ENCODE measurements around the gene BMP2K.

BMP2K gene

DNA sequence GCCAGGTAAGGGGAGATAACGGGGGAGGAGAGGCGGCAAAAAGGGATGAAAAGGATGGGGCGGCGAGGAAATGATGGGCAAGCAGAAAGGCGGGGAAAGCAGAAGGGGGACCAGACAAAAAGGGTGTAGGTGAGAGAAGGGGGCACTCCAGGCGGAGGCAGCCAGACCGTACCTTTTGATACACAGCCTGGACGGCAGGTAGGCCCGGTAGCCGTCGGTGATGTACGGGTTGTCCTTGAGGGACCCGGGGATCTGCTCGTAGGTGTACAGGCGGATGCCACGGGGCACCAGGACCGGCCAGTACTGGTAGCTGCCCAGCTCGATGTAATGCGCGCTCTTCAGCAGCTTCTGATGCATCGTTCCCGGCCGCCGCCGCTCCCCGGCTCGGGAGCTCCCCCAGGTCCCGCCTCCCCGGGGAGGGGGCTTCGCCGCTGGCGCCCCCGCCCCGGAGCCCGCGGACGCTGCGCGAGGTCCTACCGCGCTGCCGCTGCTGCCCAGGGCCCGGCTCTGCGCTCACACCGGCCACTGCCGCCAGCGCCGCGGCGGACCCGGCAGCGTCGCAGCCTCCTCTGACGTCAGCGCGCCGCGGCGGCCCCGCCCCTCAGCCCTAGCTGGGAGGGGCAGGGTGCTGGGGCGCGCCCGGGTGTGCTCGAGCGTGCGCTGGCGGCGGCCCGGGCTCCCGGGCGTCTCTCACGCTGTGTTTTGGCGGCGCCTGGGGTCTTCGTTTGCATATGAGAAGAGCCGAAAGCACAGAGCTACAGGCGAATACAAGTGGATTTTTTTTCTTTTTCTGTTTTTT is 162.9 kb downstream of the BMP2K start, which contains the start of gene PAQR3:
TSS of gene PAQR3 (minus strand) at position 571 of the 799 bp plus-strand sequence. CDS start at position 357, 214 bp downstream.
- Histone ChIP-seq H3K9ac (ENCODE audit: low read depth, low read length, poor library complexity, severe bottlenecking) (peak within 1 kb of the TSS; percentile 89), H3K79me2 (ENCODE audit: insufficient read depth, low read length) (peaks cover 53% of the 10 kb centered on the region), H3K9me3 (ENCODE audit: insufficient read depth, low read depth, low read length) (no peaks in the 10 kb centered on the region), H3K4me1 (ENCODE audit: insufficient read depth, low read length, poor library complexity, severe bottlenecking) (peaks cover 53% of the 10 kb centered on the region), H3K9me2 (replicated peaks; ENCODE audit: low read depth, low read length) (no peaks in the 10 kb centered on the region), H4K20me1 (ENCODE audit: insufficient read depth, low read length, poor library complexity, severe bottlenecking) (peaks cover 7% of the 10 kb centered on the region), H3K27me3 (ENCODE audit: insufficient read depth, low read length, poor library complexity, severe bottlenecking) (no peaks in the 10 kb centered on the region), H3K4me3 (ENCODE audit: low read length, poor library complexity, severe bottlenecking) (peak within 1 kb of the TSS; percentile 97), H2AFZ (ENCODE audit: low read length) (peak within 1 kb of the TSS; percentile 99), H3F3A (ENCODE audit: low read depth) (no peaks in the 10 kb centered on the region), H3K4me2 (ENCODE audit: low read depth, low read length, poor library complexity, severe bottlenecking) (peak within 1 kb of the TSS; percentile 93), H3K36me3 (ENCODE audit: insufficient read depth, low read length) (no peaks in the 10 kb centered on the region)
- no peak for TF ChIP-seq EZH2phosphoT487 (IDR thresholded peaks at IDR 0.05; ENCODE audit: borderline replicate concordance)
- no peak for TF ChIP-seq CTCF (conservative IDR thresholded peaks at IDR 0.05; ENCODE audit: low read length)

GRCh38 chr4:78939667-78940008 is 163.5 kb downstream of the BMP2K start:
- H3K27me3 ChIP-seq (ENCODE audit: insufficient read depth, low read length, poor library complexity, severe bottlenecking), result no peaks in the 10 kb centered on the region
- H3K79me2 ChIP-seq (ENCODE audit: insufficient read depth, low read length), result peaks cover 50% of the 10 kb centered on the region
- H3K36me3 ChIP-seq (ENCODE audit: insufficient read depth, low read length), result no peaks in the 10 kb centered on the region

GRCh38 chr4:78940752-78941151 is 164.6 kb downstream of the BMP2K start:
- Histone ChIP-seq H3K27me3 (ENCODE audit: insufficient read depth, low read length, poor library complexity, severe bottlenecking) (no peaks in the 10 kb centered on the region), H3K9me2 (replicated peaks; ENCODE audit: low read depth, low read length) (no peaks in the 10 kb centered on the region), H3K4me3 (ENCODE audit: low read length, poor library complexity, severe bottlenecking) (no peak overlapping the region), H3K79me2 (ENCODE audit: insufficient read depth, low read length) (peaks cover 43% of the 10 kb centered on the region), H3K9ac (ENCODE audit: low read depth, low read length, poor library complexity, severe bottlenecking) (no peak overlapping the region), H3K4me2 (ENCODE audit: low read depth, low read length, poor library complexity, severe bottlenecking) (peak overlapping the region; percentile 93), H3K9me3 (ENCODE audit: insufficient read depth, low read depth, low read length) (peaks cover under 1% of the 10 kb centered on the region; the same call in 1 of the 2 replicates), H2AFZ (ENCODE audit: low read length) (no peak overlapping the region), H4K20me1 (ENCODE audit: insufficient read depth, low read length, poor library complexity, severe bottlenecking) (peaks cover 7% of the 10 kb centered on the region), H3K36me3 (ENCODE audit: insufficient read depth, low read length) (no peaks in the 10 kb centered on the region), H3F3A (ENCODE audit: low read depth) (no peaks in the 10 kb centered on the region), H3K4me1 (ENCODE audit: insufficient read depth, low read length, poor library complexity, severe bottlenecking) (peaks cover 38% of the 10 kb centered on the region)
- TF ChIP-seq CTCF (conservative IDR thresholded peaks at IDR 0.05; ENCODE audit: low read length), result no peak
- no peak for TF ChIP-seq EZH2phosphoT487 (IDR thresholded peaks at IDR 0.05; ENCODE audit: borderline replicate concordance)

More at GRCh38 chr4:78939667-78940008, 163.5 kb downstream of the BMP2K start:
- Histone ChIP-seq H3K9ac (ENCODE audit: low read depth, low read length, poor library complexity, severe bottlenecking) (peak overlapping the region; percentile 89), H4K20me1 (ENCODE audit: insufficient read depth, low read length, poor library complexity, severe bottlenecking) (peaks cover 7% of the 10 kb centered on the region), H3K4me1 (ENCODE audit: insufficient read depth, low read length, poor library complexity, severe bottlenecking) (peaks cover 49% of the 10 kb centered on the region), H3K4me3 (ENCODE audit: low read length, poor library complexity, severe bottlenecking) (peak overlapping the region; percentile 97), H3K9me3 (ENCODE audit: insufficient read depth, low read depth, low read length) (no peaks in the 10 kb centered on the region), H3F3A (ENCODE audit: low read depth) (no peaks in the 10 kb centered on the region), H2AFZ (ENCODE audit: low read length) (peak overlapping the region; percentile 99), H3K4me2 (ENCODE audit: low read depth, low read length, poor library complexity, severe bottlenecking) (peak overlapping the region; percentile 93), H3K9me2 (replicated peaks; ENCODE audit: low read depth, low read length) (no peaks in the 10 kb centered on the region)
- TF ChIP-seq EZH2phosphoT487 (IDR thresholded peaks at IDR 0.05; ENCODE audit: borderline replicate concordance) (no peak), CTCF (conservative IDR thresholded peaks at IDR 0.05; ENCODE audit: low read length) (no peak)

All from Loucy (cell line).